ENCODE data around the gene CMIP. TPM values are rescaled to one million over a fixed set of nuclear protein-coding genes. Genes with fewer than 3 reads are reported as not detected.

The CMIP gene
- total RNA-seq, 1 experiment from 2014 or later = 3.0 TPM

- no peak for DNase-seq (ENCODE audit: low read depth)
These were observed 174.1 kb downstream of the CMIP start for GRCh38 chr16:81618661-81619060.

DNA sequence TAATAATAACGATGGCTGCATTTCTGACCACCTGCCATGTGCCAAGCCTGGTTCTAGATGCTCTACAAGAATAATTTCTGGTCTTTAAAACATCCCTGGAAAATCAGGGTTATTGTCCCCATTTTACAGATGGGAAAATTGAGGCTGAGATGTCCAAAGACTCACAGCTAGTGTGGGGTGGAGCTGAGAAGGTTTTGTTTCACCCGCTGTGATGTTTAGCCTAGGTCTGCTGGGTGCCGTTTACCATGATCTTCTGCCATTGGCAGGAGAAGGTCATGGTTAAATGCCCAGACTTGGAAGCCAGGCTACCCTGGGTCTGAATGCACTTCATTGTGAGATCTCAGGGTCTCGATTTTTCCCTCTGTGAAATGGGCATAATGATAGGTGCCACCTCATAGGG lies 175.4 kb downstream of the CMIP start:
- no peak for DNase-seq (ENCODE audit: low read depth)

- DNase-seq (ENCODE audit: low read depth) = no peak
These were observed 176.2 kb downstream of the CMIP start for GRCh38 chr16:81620796-81621195.

- no peak for DNase-seq (ENCODE audit: low read depth)
These were observed 176.9 kb downstream of the CMIP start for GRCh38 chr16:81621496-81621895.

GRCh38 chr16:81623365-81624102 lies 178.9 kb downstream of the CMIP start:
- peak; percentile 43 for DNase-seq (ENCODE audit: low read depth)

- DNase-seq (ENCODE audit: low read depth) = no peak
These were observed 179.8 kb downstream of the CMIP start for GRCh38 chr16:81624403-81624759.

DNA sequence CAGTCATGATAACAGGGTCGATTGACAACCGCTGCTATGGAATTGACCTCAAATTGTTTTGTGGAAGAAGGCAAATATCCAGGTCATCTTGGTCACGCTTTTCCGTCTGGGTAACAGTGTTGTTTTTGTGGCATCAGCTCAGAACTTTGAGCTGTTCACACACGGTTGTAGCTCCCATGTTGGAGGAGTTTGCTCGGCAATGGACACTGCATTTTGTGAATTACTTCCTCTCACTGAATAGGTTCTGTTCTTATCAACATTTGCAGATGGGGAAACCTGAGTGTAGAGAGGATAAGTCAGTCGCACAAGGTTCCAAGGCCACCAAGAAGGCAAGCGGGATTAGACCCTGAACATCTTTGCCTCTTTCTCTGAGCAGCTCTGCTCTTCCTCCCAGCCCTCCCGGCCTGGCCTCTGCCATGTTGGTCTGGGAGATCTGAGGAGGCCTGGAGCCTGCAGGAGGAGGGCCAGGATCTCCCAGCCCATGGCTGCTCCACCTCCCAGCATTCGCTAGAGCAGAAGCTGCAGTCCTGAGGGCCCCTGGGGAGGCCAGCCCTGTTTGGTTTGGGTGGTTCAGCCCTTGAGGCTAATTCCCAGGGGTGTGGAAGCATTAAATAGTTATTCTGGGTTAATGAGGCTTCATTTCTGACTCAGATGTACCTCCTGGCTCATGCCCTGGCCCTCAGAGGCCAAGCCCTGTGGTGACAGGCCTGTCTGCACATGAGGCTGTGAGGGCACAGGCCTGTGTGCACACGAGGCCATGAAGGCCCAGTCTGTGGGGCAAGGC lies 180.3 kb downstream of the CMIP start:
- DNase-seq (ENCODE audit: low read depth) = peak; percentile 60

- peak; percentile 84 for DNase-seq (ENCODE audit: low read depth)
These were observed 181.0 kb downstream of the CMIP start for GRCh38 chr16:81625544-81626153.

GRCh38 chr16:81626181-81626674 lies 181.6 kb downstream of the CMIP start:
- peak; percentile 64 for DNase-seq (ENCODE audit: low read depth)

GRCh38 chr16:81627024-81627423 lies 182.4 kb downstream of the CMIP start:
- DNase-seq (ENCODE audit: low read depth) = peak; percentile 35

DNA sequence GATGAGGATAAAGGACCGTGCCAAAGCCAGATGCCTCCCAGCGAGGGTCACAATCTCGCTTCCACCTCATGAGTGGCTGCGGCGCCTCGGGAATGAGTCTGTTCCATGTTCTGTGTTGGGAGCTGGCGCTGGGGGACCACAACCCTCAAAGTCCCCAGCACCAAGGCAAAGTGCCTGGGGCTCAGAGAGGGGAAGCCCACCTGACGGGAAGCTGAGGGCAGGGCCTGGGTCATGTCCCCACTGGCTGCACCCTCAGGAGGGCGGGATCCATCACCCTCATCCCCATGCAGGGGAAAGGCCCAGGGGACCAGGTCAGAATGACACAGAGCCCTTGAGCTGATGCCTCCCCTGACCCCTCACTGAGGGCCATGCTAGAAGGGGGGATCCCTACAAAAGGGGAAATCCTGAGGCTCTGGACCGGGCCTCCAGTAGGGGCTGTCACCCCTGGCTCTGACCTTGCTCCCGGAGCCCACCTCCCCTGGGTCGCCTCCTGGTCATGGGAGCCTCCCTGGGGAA lies 183.2 kb downstream of the CMIP start:
- DNase-seq (ENCODE audit: low read depth) = no peak

- no peak for DNase-seq (ENCODE audit: low read depth)
These were observed 184.6 kb downstream of the CMIP start for GRCh38 chr16:81629034-81629802.

- DNase-seq (ENCODE audit: low read depth) = no peak
These were observed 185.5 kb downstream of the CMIP start for GRCh38 chr16:81629896-81630634.

DNA sequence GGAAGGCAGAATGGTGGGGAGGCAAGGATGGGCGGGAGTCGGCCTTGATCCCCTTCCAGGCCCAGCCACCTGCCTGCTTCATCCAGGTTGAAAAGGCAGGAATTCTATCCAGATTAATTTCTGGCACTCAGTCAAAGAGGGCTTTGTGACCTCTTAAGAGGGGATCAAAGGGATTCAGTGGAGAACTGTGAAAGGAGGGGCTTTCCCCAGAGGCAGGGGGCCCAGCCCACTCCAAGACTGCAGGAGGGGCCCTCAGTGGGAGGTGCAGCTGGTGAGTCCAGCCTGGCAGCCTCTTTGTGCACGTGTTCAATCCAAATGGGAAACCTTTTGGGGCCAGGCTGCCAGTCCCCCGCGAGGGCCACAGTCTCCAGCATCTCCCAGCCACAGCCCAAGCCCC lies 186.0 kb downstream of the CMIP start:
- no peak for DNase-seq (ENCODE audit: low read depth)

DNA sequence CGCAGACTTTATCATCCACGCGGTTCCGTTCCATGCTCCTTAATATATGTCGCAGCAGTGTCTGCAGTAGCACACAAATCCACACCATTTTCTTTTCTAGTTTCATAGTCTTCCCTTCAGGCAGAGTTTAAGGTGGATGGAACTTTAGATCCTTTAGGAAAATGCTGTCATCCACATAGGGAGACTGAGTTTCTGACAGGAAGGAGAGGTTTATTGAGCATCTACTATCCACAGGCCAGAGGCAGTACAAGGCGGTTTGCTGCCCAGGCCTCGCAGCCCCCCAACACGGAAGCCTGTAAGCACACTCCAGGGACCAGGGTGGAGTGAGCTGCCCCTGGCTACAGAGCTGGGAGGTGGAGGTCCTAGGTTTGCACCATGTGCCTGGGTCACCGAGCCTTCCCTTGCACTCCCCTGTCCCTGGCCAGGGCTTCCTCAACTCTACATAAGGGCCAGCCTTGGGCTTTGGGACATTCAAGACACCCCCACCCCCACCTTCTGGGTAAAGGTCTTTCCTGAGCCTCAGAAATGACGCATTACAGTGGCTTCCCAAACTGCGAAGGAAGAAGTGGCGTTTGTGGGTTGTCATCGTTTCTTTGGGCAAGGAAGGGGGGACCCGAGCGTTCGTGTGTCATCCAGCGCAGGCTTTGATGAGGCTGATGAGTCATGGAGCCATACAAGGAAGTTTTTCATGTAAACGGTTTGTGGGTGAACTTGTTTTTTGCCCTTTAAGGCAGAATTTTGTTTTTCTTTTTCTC lies 188.0 kb downstream of the CMIP start:
- peak; percentile 93 for DNase-seq (ENCODE audit: low read depth)

DNA sequence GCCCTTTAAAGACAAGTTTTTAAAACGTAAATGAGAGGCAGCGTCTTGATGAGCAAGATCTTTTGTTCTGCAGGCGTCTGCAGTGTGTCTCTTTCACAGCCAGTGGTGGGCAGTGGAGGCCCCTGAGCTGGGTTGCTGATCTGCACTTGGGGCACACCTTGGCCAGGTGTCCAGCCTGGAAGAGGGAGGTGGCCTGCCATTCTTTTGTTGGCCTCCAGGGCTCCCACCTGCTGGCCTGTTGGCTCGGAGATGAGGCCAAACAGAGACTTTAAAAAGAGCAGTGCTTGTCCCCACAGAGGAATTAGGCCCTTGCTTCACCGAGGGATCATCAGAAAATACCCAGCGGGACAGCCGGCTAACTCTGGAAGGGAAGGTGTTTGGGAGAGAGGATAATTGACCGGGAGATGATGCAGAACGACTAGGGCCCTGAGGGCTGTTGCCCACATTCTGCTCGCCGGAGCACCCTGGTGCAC lies 188.6 kb downstream of the CMIP start:
- DNase-seq (ENCODE audit: low read depth) = no peak

DNA sequence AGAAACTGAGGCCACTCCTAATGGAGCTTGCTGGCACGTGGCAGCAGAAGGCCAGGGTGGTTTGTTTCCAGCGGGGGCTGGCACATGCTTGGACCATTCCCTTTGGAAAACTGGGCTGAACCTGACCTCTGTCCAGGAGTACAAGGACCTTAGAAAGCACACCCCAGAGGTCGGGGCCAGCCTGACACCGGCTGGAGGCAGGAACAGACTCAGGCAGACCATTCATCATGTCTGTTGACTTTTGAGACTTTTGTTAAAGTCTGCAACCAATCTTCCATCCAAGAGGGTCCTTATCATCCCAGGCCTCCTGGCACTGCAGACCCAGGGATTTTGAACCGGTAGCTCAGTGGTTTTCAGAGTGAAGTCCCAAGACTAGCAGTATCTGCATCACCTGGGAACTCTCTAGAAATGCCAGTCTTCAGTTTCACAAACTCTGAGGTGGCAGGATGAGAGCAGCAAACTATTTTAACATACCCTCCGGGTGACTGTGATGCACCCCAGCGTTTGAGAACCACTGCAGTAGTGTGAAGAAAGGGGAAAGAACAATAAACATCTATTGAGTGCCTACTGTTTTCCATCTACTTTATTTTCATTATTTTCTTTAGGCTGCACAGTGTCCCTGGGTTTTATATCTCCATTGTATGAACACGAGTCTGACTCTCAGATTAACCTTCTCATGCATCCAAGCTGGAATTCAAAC lies 189.2 kb downstream of the CMIP start:
- DNase-seq (ENCODE audit: low read depth) = no peak

DNA sequence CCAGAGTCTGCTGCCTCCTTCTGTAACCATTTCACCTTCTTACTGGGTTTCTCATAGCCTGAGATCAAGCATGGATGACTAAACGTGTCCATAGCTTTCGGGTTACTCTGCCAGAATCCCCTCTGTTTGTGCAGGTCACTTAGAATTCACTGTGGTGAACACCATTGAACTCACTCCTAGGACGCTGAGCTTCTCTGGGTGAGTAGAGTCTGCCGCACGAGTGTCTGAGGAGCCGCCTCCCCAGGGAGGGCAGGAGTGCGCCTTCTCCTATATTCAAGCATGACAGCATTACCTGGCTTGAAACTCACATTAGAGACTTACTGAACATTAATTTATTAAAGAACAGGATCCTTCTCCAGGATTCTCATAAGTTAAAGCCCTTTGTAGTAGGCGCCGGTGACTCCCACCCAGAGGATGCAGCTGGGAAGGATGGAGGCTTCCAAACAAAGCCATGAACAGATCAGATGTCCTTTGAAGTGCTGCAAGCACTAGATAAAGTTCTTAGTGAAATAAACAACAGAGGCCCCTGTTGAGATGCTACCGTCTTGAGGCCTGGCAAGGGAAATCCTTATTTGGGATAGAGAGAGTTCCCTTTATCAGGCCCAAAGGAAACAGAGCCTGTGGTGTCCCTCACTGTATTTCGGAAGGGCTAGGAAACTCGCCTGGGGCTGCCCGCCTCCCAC lies 189.9 kb downstream of the CMIP start:
- no peak for DNase-seq (ENCODE audit: low read depth)
